Epithelial cell of prostate (primary cell): Measurements from ENCODE around the gene MED29.

ENCODE experiments used
- DNase-seq: peaks from one replicate; pipeline ENCODE4 v3.0.0-alpha.2; 2011; ENCODE audit warnings: low read depth, low spot score
- H3K27ac ChIP-seq: fragments of 450-650 bp; 2 replicates; pipeline ENCODE4 v1.5.1; 2017; ENCODE audit warnings: mild to moderate bottlenecking

Gene MED29

GRCh38 chr19:39390451-39390750 lies 777 bp upstream of the MED29 start:
- DNase-seq = no peak
- H3K27ac ChIP-seq = peak overlapping the region; percentile 92

- H3K27ac ChIP-seq = peak overlapping the region; percentile 99
- DNase-seq = no peak
Measured at GRCh38 chr19:39397360-39398296, 6.5 kb downstream of the MED29 start.

- DNase-seq = peak; percentile 89
Measured at GRCh38 chr19:39398297-39398864, 7.2 kb downstream of the MED29 start.

GRCh38 chr19:39399668-39400050 lies 8.5 kb downstream of the MED29 start:
- H3K27ac ChIP-seq = peak overlapping the region; percentile 99
- DNase-seq = no peak

More at GRCh38 chr19:39398297-39398864, 7.2 kb downstream of the MED29 start:
- peak overlapping the region; percentile 99 for H3K27ac ChIP-seq

- H3K27ac ChIP-seq = peak overlapping the region; percentile 99
Measured at GRCh38 chr19:39400061-39400460, 8.9 kb downstream of the MED29 start.

GRCh38 chr19:39401070-39401548 lies 9.9 kb downstream of the MED29 start:
- H3K27ac ChIP-seq = peak overlapping the region; percentile 100
- no peak for DNase-seq

More at GRCh38 chr19:39400061-39400460, 8.9 kb downstream of the MED29 start:
- DNase-seq = no peak

- peak; percentile 89 for DNase-seq
- peak overlapping the region; percentile 100 for H3K27ac ChIP-seq
Measured at GRCh38 chr19:39401549-39402345, 10.6 kb downstream of the MED29 start.

- H3K27ac ChIP-seq = peak overlapping the region; percentile 100
Measured at GRCh38 chr19:39402346-39403300, 11.4 kb downstream of the MED29 start.

GRCh38 chr19:39403331-39404312 lies 12.4 kb downstream of the MED29 start:
- DNase-seq = peak; percentile 76
- peak overlapping the region; percentile 100 for H3K27ac ChIP-seq

More at GRCh38 chr19:39402346-39403300, 11.4 kb downstream of the MED29 start:
- no peak for DNase-seq

- DNase-seq = no peak
- H3K27ac ChIP-seq = peak overlapping the region; percentile 100
Measured at GRCh38 chr19:39405261-39405957, 14.2 kb downstream of the MED29 start.

GRCh38 chr19:39405958-39406655 lies 14.9 kb downstream of the MED29 start:
- no peak for DNase-seq

GRCh38 chr19:39406656-39407409 lies 15.7 kb downstream of the MED29 start, which contains the start of gene ZFP36:
TSS of gene ZFP36 (plus strand) at chr19:39406847. CDS start at chr19:39406905, 58 bp downstream.
- H3K27ac ChIP-seq = peak within 1 kb of the TSS; percentile 100
- DNase-seq = no peak

More at GRCh38 chr19:39405958-39406655, 14.9 kb downstream of the MED29 start:
- peak overlapping the region; percentile 100 for H3K27ac ChIP-seq

- H3K27ac ChIP-seq = peak overlapping the region; percentile 100
- no peak for DNase-seq
Measured at GRCh38 chr19:39407410-39407659, 16.2 kb downstream of the MED29 start.

GRCh38 chr19:39407660-39408391 lies 16.6 kb downstream of the MED29 start:
- peak overlapping the region; percentile 100 for H3K27ac ChIP-seq
- no peak for DNase-seq

GRCh38 chr19:39408392-39409207 lies 17.4 kb downstream of the MED29 start:
- no peak for DNase-seq

More at GRCh38 chr19:39408392-39409207, 17.4 kb downstream of the MED29 start:
- peak overlapping the region; percentile 100 for H3K27ac ChIP-seq
